Effector memory CD4-positive, alpha-beta T cell (primary cell): Measurements from ENCODE around the gene TIAM2.
"Not testable (repeated sequence)": the region's sequence is repeated elsewhere in the genome, so short reads cannot be mapped to it uniquely, and the experiment has no call there.

ENCODE experiments used
- DNase-seq, 3 donors: peaks; one replicate each; pipeline ENCODE4 v3.0.0-alpha.2; 2020
- H3K27ac ChIP-seq: 2 replicates; pipeline ENCODE4 v1.7.0; 2013; ENCODE audit warnings: mild to moderate bottlenecking, low read length, moderate library complexity; ENCODE audit not compliant: insufficient read depth, poor library complexity, severe bottlenecking
- H3K27me3 ChIP-seq: replicated peaks from 2 replicates; pipeline ENCODE4 v1.7.0; 2013; ENCODE audit warnings: mild to moderate bottlenecking, low read length; ENCODE audit not compliant: insufficient read depth, control insufficient read depth, poor library complexity, severe bottlenecking
- H3K36me3 ChIP-seq: 2 replicates; pipeline ENCODE4 v1.7.0; 2013; ENCODE audit warnings: mild to moderate bottlenecking, low read length, moderate library complexity; ENCODE audit not compliant: control insufficient read depth, insufficient read depth
- H3K4me1 ChIP-seq: 2 replicates; pipeline ENCODE4 v1.7.0; 2013; ENCODE audit warnings: low read length, mild to moderate bottlenecking; ENCODE audit not compliant: control insufficient read depth, insufficient read depth, poor library complexity, severe bottlenecking
- H3K4me3 ChIP-seq: 2 replicates; pipeline ENCODE4 v1.7.0; 2013; ENCODE audit warnings: low read length, low read depth, mild to moderate bottlenecking; ENCODE audit not compliant: insufficient read depth, poor library complexity, severe bottlenecking
- H3K9me3 ChIP-seq: 2 replicates; pipeline ENCODE4 v1.7.0; 2013; ENCODE audit warnings: mild to moderate bottlenecking, low read length, moderate library complexity; ENCODE audit not compliant: control insufficient read depth

Gene TIAM2

DNA sequence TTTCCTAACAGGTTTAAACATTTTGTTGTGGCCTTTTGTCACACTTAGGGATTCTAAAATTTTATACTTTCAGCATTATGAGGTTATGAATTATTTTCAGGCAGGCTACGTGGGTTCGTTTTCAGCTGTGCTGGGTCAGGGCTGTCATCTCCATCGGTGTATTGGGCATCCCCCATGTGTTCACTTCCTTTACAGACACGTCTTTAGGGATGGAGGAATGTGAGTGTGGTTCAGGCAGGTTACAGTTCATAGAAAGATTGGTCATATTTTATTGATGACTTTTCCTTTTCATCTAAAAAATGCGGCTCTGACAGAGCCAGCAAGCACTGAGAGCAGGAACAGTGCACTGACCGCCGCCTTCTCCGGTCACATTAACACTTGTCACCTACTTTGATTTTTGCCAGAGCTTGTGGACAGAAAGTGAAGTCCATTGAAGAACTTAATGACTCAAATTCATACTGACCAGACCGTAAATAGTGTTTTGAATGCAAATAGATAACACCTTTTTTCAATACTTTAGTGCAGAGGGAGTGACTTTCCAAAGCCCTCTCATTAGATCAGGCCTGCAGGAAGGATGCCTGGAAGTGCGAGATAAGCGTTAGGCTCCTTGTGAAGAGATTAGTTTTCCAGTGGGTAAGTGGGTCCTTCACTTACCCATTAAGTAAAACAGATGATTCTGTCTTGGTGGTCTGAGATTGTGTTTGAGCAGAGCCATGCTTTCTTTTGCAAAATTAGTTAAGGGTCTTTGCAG lies 113.1 kb downstream of the TIAM2 start:
- Histone ChIP-seq H3K4me1 (no peaks in the 10 kb centered on the region), H3K9me3 (no peaks in the 10 kb centered on the region), H3K27me3 (no peaks in the 10 kb centered on the region), H3K27ac (no peak overlapping the region), H3K36me3 (no peaks in the 10 kb centered on the region), H3K4me3 (no peak overlapping the region)
- DNase-seq, result no peak

DNA sequence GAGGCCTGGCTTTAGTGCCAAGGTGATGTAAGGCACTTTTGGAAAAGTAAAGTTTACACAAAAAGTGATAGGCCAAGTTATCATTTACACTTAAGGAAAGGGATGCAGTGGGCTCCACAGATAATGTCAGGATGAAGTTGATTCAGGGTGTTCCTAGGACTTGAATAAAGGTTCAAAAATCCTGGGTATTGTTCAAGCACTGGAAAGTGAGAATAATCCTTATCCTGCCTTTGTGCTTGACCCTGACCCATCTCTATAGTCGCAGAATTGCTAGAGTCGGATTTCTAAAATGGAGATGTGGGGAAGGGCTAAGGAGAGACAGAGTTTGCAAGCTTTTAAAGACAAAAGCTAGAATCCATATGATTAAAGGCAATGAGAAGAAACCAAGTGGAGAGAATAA lies 115.6 kb downstream of the TIAM2 start:
- Histone ChIP-seq H3K36me3 (no peaks in the 10 kb centered on the region), H3K4me3 (no peak overlapping the region), H3K27ac (no peak overlapping the region), H3K27me3 (no peaks in the 10 kb centered on the region), H3K4me1 (no peaks in the 10 kb centered on the region), H3K9me3 (no peaks in the 10 kb centered on the region)
- DNase-seq, result no peak

DNA sequence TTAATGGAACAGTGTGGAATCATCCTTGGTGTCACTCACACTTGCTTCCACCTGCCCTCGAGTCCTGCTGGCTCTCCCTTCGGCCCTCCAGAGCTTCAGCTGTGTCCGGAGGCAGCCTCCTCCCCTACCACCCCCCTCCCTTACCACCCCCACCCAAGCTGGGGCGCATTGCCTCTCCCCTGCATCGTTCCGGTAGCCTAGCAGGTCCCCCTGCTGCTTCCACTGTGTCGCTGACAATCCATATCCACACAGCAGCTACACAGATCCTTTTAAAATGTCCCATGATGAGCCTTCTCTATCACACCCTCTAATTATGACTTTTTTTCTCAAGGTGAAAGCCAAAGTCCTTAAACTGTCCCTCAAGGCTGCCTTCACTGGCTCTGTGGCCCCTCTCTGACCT lies 117.6 kb downstream of the TIAM2 start:
- no peak overlapping the region for H3K4me3 ChIP-seq
- no peak for DNase-seq
- no peak overlapping the region for H3K27ac ChIP-seq
- no peaks in the 10 kb centered on the region for H3K36me3 ChIP-seq
- H3K9me3 ChIP-seq, result no peaks in the 10 kb centered on the region
- no peaks in the 10 kb centered on the region for H3K27me3 ChIP-seq
- H3K4me1 ChIP-seq, result no peaks in the 10 kb centered on the region

DNA sequence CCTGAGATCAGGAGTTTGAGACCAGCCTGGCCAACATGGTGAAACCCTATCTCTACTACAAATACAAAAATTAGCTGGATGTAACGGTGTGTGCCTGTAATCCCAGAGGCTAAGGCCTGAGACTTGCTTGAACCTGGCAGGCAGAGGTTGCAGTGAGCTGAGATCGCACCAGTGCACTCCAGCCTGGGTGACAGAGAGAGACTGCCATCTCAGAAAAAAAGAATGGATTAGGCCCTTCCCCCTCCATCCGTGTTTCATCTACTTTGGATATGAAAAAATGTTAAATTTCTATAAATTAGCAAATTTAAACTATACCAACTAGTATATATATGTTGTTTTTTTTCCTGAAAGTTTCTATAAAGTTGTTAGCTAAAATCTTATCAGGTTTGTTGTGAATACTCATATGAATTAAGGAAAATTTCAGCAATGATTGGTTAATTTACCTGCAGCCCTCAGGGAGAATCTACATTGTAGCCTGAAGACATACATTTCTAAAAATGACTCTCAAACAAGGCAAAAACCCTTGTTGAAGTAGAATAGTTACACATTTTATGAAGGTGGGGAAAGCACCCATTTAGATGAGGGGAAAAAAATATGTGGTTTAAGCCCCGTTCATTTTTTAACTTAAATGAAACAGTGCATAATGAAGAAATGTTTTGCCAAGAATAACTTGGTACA lies 120.9 kb downstream of the TIAM2 start:
- H3K36me3 ChIP-seq, result no peaks in the 10 kb centered on the region

DNA sequence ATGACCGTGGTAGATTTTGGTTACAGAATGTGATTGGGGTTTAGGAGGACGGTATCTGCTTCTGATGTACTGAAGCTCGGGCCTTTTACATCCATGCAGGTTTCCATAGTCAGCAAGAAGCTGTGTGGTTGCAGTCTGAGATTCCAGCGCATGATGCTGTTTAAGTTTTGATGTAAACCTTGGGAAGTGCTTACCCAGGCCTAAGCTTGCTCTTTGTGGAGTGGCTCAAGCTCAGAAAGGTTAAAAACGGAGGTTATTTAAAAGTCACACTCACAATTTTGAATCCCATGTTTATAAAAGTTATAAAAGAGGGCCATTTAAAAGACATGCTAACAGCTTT lies 121.4 kb downstream of the TIAM2 start:
- H3K9me3 ChIP-seq, result no peaks in the 10 kb centered on the region
- DNase-seq, result no peak
- no peaks in the 10 kb centered on the region for H3K27me3 ChIP-seq
- H3K27ac ChIP-seq, result no peak overlapping the region
- no peaks in the 10 kb centered on the region for H3K4me1 ChIP-seq
- no peaks in the 10 kb centered on the region for H3K36me3 ChIP-seq
- H3K4me3 ChIP-seq, result no peak overlapping the region

More for the DNA sequence above, 120.9 kb downstream of the TIAM2 start:
- Histone ChIP-seq H3K4me1 (no peaks in the 10 kb centered on the region), H3K4me3 (no peak overlapping the region), H3K9me3 (no peaks in the 10 kb centered on the region), H3K27ac (no peak overlapping the region), H3K27me3 (no peaks in the 10 kb centered on the region)
- DNase-seq, result no peak

DNA sequence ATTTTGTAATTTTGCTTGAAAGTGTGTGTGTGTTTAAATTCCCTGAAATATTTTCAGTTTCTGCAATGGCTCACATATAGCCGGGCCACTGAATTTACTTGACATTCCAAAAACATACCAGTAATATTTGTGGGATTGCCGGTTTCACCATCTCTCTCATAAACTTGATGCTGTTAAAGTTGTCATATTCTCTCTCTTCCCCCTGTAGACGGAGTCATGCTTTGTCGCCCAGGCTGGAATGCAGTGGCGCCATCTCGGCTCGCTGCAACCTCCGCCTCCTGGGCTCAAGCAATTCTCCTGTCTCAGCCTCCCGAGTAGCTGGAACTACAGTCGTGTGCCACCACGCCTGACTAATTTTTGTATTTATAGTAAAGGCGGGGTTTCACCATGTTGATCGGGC lies 122.1 kb downstream of the TIAM2 start:
- DNase-seq, result no peak
- no peak overlapping the region for H3K4me3 ChIP-seq
- no peaks in the 10 kb centered on the region for H3K9me3 ChIP-seq
- no peak overlapping the region for H3K27ac ChIP-seq
- no peaks in the 10 kb centered on the region for H3K4me1 ChIP-seq
- no peaks in the 10 kb centered on the region for H3K27me3 ChIP-seq
- no peaks in the 10 kb centered on the region for H3K36me3 ChIP-seq

DNA sequence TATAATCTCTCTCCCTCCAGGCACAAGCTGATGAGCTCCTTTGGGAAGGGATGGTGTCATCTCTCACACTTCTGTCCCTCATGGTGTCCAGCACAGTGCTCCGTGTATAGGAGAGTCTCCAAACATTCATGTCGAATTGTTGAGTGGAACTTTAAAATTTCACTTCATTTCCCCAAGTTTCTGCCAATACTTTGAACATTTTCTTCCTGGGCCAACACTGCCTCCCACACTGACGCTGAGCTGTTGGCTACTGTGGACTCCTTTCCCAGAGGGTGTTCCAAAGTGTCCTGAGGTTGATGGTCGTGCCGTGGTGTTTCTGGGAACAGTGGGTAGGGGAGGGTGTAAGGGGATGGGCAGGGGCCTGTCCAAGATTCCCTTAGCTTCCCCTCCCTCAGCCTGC lies 122.7 kb downstream of the TIAM2 start:
- no peaks in the 10 kb centered on the region for H3K27me3 ChIP-seq
- no peak overlapping the region for H3K4me3 ChIP-seq
- DNase-seq, result no peak
- H3K36me3 ChIP-seq, result no peaks in the 10 kb centered on the region
- H3K4me1 ChIP-seq, result no peaks in the 10 kb centered on the region
- no peaks in the 10 kb centered on the region for H3K9me3 ChIP-seq
- H3K27ac ChIP-seq, result no peak overlapping the region

DNA sequence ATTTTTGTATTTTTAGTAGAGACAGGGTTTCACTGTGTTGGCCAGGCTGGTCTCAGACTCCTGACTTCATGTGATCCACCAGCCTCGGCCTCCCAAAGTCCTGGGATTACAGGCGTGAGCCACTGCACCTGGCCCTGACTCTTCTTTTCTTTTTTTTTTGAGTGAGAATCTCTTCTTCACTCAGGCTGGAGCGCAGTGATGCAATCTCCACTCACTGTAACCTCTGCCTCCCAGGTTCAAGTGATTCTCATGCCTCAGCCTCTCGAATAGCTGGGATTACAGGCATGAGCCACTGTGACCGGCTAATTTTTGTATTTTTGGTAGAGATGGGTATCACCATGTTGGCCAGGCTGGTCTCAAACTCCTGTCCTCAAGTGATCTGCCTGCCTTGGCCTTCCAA lies 124.1 kb downstream of the TIAM2 start:
- not testable (repeated sequence) for DNase-seq, H3K36me3 ChIP-seq, H3K9me3 ChIP-seq, H3K4me1 ChIP-seq, H3K27ac ChIP-seq, H3K27me3 ChIP-seq, H3K4me3 ChIP-seq

DNA sequence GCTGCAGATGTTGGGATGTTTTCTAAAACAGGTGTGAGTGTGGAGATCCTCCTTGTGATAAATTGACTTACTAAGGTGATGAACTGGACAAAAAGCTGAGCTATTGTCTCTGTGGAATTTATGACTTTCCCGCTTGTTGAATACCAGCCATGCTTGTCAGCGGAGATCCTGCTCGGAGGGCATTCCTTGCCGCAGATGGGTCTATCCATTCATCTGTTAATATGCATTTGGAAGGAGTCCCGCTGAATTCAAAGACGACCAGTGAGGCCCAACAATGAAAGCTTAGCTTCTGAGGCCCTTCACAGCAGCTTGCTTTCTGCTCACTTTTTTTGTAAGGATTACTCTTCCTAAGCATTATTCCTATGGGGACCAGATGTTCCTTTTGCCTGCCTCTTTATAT lies 124.9 kb downstream of the TIAM2 start:
- no peak overlapping the region for H3K27ac ChIP-seq
- no peaks in the 10 kb centered on the region for H3K36me3 ChIP-seq
- no peak overlapping the region for H3K4me3 ChIP-seq
- no peaks in the 10 kb centered on the region for H3K9me3 ChIP-seq
- H3K27me3 ChIP-seq, result no peaks in the 10 kb centered on the region
- DNase-seq, result no peak
- H3K4me1 ChIP-seq, result no peaks in the 10 kb centered on the region

DNA sequence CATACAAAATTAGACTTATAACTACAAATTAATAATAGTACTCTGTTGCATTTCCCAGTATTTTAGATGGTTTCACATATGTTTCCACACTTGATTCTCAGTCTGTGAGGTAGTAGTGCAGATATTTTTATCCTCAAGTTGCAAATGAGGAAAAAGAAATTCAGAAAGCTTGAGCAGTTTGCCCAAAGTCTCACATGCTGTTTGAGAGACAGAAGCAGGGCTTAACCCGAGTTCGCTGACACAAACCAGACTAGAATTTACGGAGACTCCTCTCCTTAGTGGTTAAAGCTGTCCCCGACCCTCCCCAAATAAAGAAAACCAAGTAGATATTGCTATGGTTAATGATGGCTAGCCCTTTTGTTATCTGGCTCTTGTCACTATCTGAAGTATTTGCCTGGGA lies 126.2 kb downstream of the TIAM2 start:
- H3K27me3 ChIP-seq, result no peaks in the 10 kb centered on the region
- H3K27ac ChIP-seq, result no peak overlapping the region
- no peaks in the 10 kb centered on the region for H3K36me3 ChIP-seq
- no peaks in the 10 kb centered on the region for H3K9me3 ChIP-seq
- no peak overlapping the region for H3K4me3 ChIP-seq
- no peaks in the 10 kb centered on the region for H3K4me1 ChIP-seq
- no peak for DNase-seq
